ENCODE data around the gene NCEH1. TPM values are rescaled to one million over a fixed set of nuclear protein-coding genes. Genes with fewer than 3 reads are reported as not detected.

The NCEH1 gene
- total and polyA plus RNA-seq, 9 of the 15 experiments (the other 6 are each of a cell fraction or from before 2014, with no cell fraction given): 1.3 to 5.0 (median 2.8) TPM

GRCh38 chr3:172666873-172667694, 43.8 kb downstream of the NCEH1 start:
- peak; percentile 100 for ATAC-seq
- POLR2A ChIA-PET: no interaction called here
- CTCF ChIA-PET (ENCODE audit: low intra/inter-chr PET ratio): interaction anchor here (1.1 to 1.6 kb wide), 5 partner anchors 177 to 1705 kb away, joined by 4 to 8 read pairs (median 5); no protein-coding TSS in a partner anchor
- peak; percentile 82 for FAIRE-seq
- H3K36me3 ChIP-seq (ENCODE audit: control insufficient read depth, insufficient read depth, low read length): no peaks in the 10 kb centered on the region
- H3K9ac ChIP-seq (ENCODE audit: insufficient read depth in 1 of 2, low read depth in 2 of 2, low read length in 2 of 2): no peak overlapping the region
- in situ Hi-C loops (cut with MboI) (no loop called here), intact Hi-C loops (cut with micrococcal nuclease) (loop anchor here (1.0 to 5.0 kb wide), 4 partner anchors 70 to 830 kb away; no protein-coding TSS in a partner anchor)
- no peak overlapping the region for H2AFZ ChIP-seq (ENCODE audit: low read depth, low read length)
- H3K9me3 ChIP-seq (replicated peaks; ENCODE audit: control insufficient read depth, insufficient read depth, low read depth, low read length): 0 out of 2 replicates have a peak, but pooled peaks cover 3% of the 10 kb centered on the region
- no peak overlapping the region for H3K4me3 ChIP-seq
- H3K4me1 ChIP-seq (replicated peaks in 1 of 2; ENCODE audit: control insufficient read depth in 2 of 2, insufficient read depth in 2 of 2, low read length in 2 of 2): no peaks in the 10 kb centered on the region
- H3K79me2 ChIP-seq (ENCODE audit: control insufficient read depth, insufficient read depth, low read length): no peaks in the 10 kb centered on the region
- peak; percentile 62 to 81 (median 65) for DNase-seq (ENCODE audit: extremely low read depth in 1 of 4, low spot score in 3 of 4)
- no peaks in the 10 kb centered on the region for H4K20me1 ChIP-seq (replicated peaks; ENCODE audit: control insufficient read depth, insufficient read depth, low read length)
- H3K9me1 ChIP-seq (ENCODE audit: control insufficient read depth, insufficient read depth, low read length): no peaks in the 10 kb centered on the region
- no TSS peak for BruUV-seq (replicated peaks)
- no peak overlapping the region for H3K4me2 ChIP-seq (ENCODE audit: insufficient read depth, low read length)
- WGBS (ENCODE audit: insufficient coverage, low coverage, missing lambda C conversion rate): 48% methylated on average over 16 of the region's 16 CpGs
- no peak overlapping the region for H3K27ac ChIP-seq (ENCODE audit: extremely low read depth, low read depth, low read length)
- no peaks in the 10 kb centered on the region for H3K27me3 ChIP-seq (ENCODE audit: control insufficient read depth in 2 of 2, insufficient read depth in 2 of 2, low read length in 2 of 2)
- TF ChIP-seq FOXA3 (CRISPR knock-in tag; conservative IDR thresholded peaks at IDR 0.05 in 1 of 2, IDR thresholded peaks at IDR 0.05 in 1 of 2) (peak in 1 of 2 experiments; percentile 82; a peak in 2 of 4 replicates), RAD21 (CRISPR knock-in tag; conservative IDR thresholded peaks at IDR 0.05 in 1 of 2, IDR thresholded peaks at IDR 0.05 in 1 of 2) (peak; percentile 80 to 86), CTCF (IDR thresholded peaks at IDR 0.05 in 2 of 3, conservative IDR thresholded peaks at IDR 0.05 in 1 of 3; ENCODE audit: insufficient read depth in 2 of 3, low read depth in 1 of 3, low read length in 3 of 3) (peak; percentile 84 to 94 (median 87)), ZNF445 (CRISPR knock-in tag; IDR thresholded peaks at IDR 0.05; ENCODE audit: low read depth) (no peak), SLC30A9 (CRISPR knock-in tag; IDR thresholded peaks at IDR 0.05) (no peak), SIRT6 (IDR thresholded peaks at IDR 0.05; ENCODE audit: low read depth, low read length) (no peak), HDGF (IDR thresholded peaks at IDR 0.05) (no peak), SMC3 (conservative IDR thresholded peaks at IDR 0.05; ENCODE audit: insufficient read depth, low read depth, low read length) (peak; percentile 67)
- TF ChIP-seq, protein P1, sequence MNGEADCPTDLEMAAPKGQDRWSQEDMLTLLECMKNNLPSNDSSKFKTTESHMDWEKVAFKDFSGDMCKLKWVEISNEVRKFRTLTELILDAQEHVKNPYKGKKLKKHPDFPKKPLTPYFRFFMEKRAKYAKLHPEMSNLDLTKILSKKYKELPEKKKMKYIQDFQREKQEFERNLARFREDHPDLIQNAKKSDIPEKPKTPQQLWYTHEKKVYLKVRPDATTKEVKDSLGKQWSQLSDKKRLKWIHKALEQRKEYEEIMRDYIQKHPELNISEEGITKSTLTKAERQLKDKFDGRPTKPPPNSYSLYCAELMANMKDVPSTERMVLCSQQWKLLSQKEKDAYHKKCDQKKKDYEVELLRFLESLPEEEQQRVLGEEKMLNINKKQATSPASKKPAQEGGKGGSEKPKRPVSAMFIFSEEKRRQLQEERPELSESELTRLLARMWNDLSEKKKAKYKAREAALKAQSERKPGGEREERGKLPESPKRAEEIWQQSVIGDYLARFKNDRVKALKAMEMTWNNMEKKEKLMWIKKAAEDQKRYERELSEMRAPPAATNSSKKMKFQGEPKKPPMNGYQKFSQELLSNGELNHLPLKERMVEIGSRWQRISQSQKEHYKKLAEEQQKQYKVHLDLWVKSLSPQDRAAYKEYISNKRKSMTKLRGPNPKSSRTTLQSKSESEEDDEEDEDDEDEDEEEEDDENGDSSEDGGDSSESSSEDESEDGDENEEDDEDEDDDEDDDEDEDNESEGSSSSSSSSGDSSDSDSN (IDR thresholded peaks at IDR 0.05; ENCODE audit: borderline replicate concordance in 1 of 2, low read depth in 2 of 2, low read length in 2 of 2): no peak
- TF ChIP-seq, protein P2, sequence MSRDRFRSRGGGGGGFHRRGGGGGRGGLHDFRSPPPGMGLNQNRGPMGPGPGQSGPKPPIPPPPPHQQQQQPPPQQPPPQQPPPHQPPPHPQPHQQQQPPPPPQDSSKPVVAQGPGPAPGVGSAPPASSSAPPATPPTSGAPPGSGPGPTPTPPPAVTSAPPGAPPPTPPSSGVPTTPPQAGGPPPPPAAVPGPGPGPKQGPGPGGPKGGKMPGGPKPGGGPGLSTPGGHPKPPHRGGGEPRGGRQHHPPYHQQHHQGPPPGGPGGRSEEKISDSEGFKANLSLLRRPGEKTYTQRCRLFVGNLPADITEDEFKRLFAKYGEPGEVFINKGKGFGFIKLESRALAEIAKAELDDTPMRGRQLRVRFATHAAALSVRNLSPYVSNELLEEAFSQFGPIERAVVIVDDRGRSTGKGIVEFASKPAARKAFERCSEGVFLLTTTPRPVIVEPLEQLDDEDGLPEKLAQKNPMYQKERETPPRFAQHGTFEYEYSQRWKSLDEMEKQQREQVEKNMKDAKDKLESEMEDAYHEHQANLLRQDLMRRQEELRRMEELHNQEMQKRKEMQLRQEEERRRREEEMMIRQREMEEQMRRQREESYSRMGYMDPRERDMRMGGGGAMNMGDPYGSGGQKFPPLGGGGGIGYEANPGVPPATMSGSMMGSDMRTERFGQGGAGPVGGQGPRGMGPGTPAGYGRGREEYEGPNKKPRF (IDR thresholded peaks at IDR 0.05; ENCODE audit: low read depth, low read length): no peak
